ENCODE measurements around the gene SLC12A2.

The SLC12A2 gene

GRCh38 chr5:128234928-128235641 is 151.5 kb downstream of the SLC12A2 start:
- FAIRE-seq = no peak

- FAIRE-seq = no peak
Observed at GRCh38 chr5:128236334-128236733, 152.8 kb downstream of the SLC12A2 start.

GRCh38 chr5:128237000-128237399 is 153.4 kb downstream of the SLC12A2 start:
- no peak for FAIRE-seq

GRCh38 chr5:128237546-128237945 is 154.0 kb downstream of the SLC12A2 start:
- FAIRE-seq = no peak

Data from islet of Langerhans (tissue), 1 donor.